HG02938 (cell line): Measurements from ENCODE around the gene OAF.

ENCODE experiments used
- ATAC-seq: cut with Tn5 transposase; IDR thresholded peaks from one replicate; pipeline ENCODE4 v1.9.1; 2021; ENCODE audit warnings: mild to moderate bottlenecking, moderate library complexity; ENCODE audit not compliant: unreplicated experiment

The OAF gene

DNA sequence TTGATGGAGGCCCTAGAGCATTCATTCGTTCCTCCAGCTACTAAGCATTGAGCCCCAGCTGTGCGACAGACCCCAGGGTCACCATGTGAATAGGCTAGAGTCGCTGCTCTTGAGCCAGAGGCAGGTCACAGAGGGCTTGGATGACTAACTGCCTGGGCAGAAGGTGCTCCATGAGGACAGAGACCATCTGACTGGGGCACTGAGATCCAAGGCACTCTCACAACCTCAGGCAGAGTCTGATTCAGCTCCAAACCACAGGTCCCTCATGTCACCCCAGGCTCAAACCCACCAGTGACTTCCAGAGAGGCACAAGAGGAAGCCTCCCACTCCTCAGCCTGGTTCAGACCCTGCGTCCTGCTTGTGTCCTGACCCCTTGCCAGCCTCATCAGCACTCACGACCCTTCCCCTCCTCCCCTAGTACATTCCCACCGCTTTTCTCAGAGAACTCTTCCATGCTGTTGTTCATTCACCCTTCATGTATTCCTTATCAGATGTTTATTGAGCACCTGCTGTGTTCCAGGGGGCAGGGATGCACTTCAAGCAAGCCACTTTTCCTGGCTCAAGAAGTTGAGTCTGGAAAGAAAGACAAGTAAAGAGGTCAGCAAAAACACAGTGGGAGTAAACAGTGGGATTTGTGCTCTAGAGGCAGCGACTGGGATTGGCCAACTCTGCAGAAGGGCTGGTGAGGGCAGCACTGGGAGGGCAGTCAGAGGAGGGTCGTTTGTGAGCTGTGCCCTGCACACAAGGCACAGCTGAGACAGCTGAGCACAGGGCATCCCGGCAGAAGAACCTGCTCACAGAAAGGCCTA, 9.3 kb downstream of the OAF start:
- ATAC-seq: no peak

DNA sequence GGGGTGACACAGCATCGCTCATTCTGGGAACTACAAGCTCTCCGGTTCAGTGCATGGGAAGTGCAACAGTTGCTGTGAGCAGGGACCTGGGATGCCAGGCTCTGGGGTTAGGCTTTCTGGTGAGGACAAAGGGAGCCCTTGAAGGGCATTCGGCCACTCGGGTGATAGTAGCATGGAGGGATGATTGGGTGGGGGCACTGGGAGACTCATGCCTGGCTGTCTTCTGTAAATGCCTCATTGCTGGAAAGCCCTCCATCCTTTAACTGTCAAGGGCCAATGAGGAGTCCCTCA, 9.9 kb downstream of the OAF start:
- no peak for ATAC-seq

DNA sequence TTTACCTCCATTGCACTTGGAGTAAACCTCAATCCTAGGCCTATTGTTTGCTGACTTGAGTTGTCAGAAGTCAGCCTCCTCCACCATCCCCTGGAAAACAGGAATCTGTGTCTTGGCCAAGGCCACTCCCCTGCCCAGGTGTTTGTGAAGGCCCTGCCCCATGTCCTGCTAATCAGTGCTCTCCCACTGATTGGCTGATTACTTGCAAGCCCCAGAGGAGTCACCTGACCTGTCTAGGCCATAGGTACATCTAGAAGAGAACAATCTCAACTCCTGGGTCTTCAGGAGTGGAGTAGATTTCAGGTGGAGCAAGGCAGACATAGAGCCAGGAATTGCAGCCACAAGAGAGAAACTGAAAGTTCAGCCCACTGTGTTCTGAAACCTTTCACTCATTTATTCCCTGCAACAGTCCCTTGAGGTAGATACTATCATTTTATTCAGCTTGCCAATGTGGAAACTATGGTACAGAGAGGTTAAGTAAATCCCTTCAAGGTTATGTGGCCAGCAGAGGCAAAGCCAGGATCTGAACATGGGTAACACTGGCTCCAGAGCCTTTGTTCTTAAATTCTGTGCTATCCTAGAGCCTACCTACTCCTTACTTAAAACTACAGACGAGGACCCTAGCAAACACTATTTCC, 10.4 kb downstream of the OAF start:
- ATAC-seq: no peak

DNA sequence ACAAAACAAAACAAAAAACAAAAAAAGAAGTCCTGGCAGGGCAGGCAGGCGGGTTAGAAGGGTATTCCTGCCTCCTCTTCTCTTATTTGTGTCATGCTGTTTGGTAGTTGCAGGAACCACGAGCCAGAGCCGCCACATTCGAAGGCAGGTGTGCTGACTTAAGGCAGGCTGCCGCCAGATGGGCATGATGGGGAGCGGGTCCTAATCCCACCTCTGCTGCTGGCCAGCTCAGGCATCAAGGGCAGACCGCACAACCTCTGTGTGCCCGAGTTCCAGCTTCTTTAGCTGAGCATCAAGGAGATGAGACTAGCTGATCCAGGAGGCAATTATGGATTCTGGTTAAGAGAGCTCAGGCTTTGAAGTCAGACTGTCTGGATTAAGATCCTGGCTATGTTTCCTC, 12.1 kb downstream of the OAF start:
- no peak for ATAC-seq

DNA sequence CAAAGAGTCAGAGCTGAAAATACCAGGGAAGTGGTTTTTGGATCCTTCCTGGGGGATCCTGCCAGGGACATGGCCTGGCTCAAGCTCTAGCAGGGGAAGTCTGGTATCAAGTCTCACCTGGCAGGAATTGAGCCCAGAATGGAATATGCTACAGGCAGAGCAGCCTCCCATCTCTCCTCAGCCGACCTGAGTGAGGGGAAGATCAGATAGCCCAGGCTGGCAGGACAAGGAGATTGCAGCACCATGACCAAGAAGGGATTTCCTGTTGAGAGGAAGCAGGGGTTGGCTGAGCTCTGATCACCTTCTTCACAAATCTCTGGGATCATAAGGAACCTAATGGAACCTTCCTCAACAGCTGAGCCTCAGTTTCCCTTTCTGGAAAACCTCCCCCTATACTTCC, 13.0 kb downstream of the OAF start:
- ATAC-seq: no peak

DNA sequence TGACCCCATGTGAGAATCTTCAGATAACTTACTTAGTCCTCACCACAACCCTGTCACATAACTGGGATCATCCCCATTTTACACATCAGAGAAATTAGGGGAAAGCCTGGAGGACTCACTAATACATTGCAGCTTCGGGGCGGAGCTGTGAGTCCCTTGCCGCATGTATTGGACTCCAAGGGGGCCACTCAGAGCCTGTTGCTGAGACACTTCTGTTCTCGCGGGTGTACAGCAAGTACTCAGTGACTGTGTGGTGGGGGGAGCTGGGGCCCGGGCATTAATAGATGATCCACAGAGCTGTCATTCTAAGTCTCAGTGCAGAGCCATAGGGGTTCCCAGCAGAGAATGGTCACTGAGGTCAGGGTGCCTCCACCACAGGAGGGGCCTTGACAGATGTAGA, 13.5 kb downstream of the OAF start:
- ATAC-seq: no peak

DNA sequence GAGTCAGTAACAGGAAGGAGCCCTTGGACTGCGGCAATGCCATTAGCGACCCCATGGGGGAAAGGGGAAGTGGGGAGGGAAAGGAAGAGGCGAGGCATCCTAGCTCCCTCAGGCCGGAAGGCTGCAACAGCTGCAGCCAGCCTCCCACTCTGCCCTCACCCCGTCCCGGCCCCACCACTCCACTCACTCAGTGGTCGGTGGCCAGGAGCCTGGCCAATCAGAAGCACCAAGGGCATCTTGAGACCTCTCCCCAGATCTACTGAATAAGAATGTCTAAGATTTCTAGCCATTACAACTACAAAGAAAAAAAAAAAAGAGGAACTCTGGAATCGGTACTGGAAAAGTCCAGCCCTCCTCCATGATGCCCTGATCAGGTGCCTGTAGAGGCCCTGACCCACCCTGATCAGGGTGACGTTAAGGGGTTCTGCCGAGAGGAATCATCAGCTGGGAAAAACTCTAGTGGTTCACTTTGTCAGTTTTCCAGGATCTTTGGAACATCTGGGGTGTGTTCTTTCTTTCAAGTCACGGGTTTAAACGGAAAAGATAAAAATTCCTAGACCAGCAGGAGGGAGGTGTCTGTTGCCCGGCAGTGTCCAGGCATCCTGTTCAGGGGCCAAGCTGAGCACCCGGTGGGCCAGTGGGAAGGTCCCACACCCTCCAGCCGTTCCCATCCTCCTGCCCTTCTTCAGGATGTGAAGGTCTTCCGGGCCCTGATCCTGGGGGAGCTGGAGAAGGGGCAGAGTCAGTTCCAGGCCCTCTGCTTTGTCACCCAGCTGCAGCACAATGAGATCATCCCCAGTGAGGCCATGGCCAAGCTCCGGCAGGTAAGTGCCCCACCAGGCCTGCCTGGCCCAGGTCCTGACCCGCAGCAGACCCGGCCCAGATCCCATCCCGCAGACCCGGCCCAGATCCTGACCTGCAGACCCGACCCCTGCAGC, 14.4 kb downstream of the OAF start:
- no peak for ATAC-seq

DNA sequence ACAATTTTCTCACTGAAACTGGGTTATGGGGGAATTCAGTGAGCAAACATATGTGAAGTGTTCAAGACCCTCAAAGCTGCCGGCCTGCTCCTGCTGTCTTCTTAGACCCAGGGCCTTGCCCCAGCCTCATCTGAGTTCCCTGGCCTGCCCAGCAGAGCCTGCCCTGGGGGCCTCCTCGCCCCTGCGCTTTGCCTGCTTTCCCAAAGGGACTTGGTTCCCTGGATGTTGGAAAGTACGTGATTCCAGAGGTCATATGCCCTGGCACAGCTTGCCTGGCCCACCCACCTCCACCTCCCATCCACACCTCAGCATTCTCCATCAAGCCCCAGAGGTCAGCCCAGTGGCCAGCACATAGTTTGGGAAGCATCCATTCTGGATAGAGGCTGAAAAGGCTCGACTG, 15.4 kb downstream of the OAF start:
- no peak for ATAC-seq

DNA sequence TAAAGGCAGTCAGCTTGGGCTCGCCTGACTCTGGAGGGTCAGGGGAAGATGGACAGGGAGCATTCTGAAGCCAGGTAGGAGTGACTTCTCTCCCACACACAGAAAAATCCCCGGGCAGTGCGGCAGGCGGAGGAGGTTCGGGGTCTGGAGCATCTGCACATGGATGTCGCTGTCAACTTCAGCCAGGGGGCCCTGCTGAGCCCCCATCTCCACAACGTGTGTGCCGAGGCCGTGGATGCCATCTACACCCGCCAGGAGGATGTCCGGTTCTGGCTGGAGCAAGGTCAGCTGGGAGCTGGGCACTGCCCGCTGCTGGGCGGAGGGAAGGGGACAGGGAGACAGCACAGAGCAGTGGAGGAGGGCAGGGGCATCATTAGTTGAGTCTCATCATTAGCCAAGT, 15.9 kb downstream of the OAF start:
- ATAC-seq: no peak

DNA sequence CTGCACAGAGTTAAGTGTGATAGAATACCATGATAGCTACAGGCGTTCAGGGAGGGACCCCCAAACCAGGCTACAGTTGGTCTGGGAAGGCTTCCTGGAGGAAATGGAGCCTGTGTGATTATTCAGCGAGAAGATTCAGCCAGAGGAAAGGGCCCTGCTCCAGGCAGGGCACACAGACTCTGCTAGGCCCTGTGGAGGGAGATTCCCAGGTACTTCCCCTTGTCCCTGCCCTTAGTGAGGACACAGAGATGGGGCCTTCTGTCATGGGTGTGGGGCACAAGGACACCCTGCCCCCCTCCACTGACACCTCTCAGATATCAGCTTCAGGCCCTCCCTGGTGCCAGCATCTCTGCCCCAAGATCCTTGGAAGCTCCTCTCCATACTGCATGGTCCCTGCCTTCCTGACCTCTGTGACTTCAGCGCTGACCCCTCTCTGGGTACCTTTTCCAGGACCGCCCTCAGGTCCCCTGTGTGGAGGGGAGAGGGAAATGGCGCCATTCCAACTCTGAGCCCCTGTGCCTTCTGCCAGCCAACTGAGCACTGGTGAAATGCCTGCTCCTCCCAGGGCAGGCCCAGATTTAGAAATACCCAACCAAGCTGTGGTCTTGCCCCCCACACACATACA, 16.5 kb downstream of the OAF start:
- ATAC-seq: no peak

DNA sequence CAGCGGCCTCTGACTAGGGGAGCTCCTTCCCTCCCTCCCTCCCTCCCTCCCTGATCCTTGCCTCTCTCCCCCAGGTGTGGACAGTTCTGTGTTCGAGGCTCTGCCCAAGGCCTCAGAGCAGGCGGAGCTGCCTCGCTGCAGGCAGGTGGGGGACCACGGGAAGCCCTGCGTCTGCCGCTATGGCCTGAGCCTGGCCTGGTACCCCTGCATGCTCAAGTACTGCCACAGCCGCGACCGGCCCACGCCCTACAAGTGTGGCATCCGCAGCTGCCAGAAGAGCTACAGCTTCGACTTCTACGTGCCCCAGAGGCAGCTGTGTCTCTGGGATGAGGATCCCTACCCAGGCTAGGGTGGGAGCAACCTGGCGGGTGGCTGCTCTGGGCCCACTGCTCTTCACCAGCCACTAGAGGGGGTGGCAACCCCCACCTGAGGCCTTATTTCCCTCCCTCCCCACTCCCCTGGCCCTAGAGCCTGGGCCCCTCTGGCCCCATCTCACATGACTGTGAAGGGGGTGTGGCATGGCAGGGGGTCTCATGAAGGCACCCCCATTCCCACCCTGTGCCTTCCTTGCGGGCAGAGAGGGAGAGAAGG, 18.1 kb downstream of the OAF start:
- ATAC-seq: no peak

DNA sequence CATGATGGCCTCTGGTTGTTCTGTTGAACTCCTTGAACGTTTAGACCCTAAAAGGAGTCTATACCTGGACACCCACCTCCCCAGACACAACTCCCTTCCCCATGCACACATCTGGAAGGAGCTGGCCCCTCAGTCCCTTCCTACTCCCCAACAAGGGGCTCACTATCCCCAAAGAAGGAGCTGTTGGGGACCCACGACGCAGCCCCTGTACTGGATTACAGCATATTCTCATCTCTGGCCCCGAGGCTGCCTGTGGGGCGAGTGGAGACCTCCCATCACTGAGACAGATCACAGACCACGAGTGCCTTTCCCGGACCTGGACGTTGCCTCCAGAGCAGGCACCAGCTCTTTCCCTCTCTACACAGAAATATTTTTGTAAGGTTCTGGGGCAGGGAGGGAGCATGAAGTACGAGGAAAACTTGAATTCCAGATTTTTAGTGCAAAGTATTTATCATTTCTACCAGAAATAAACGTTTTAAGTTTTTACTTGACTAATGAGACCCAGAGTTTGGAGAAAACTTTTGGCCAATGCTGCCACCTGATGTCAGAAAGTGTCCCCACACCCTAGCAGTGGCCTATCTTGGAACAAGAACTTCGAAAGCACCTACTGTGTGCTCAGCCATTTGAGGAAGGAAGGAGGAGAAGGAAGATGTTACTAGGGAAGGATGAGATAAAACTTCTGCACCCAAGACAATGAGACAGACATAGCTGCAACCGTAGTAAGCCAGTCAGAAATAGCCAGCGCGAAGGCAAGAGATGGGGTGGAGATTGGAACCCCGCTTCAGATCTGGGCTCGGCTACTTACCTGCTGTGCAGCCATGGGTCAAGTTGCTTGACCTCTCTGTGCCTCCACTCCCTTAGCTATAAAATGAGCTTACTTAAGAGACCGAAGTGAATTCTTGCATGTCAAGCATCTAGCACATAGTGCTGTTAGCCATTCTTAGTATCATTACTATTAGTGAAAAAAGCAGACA, 18.9 kb downstream of the OAF start:
- no peak for ATAC-seq

DNA sequence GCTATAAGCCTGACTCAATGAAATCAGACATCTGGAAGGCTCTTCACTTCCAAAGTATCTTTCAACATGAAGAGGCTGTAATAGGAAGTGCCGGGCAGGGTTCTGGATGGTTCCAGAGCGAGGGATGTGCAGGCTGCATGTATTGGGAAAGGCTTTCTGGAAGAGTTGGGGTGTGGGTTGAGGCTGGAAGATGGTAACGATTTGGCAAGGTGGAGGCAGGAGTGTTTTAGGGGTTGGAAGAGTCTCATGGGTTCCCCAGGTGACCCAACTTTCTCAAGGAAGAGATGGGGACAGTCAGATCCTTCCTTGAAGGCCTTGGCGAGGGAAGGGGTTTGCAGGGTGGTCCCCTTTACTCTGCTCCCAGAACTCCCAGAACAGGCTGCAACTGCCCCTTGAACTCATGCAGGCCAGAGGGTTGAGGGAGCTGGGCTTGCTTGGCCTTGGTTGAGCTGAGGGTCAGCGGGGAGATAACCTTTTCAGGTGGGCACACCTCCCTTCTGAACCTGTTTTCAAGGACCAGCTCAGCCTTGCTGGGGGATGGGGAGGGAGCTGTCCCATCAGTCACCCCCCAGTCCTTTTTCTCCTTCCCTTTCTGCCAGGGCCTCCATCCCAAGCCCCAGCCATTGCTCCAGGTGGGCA, 19.7 kb downstream of the OAF start:
- no peak for ATAC-seq

DNA sequence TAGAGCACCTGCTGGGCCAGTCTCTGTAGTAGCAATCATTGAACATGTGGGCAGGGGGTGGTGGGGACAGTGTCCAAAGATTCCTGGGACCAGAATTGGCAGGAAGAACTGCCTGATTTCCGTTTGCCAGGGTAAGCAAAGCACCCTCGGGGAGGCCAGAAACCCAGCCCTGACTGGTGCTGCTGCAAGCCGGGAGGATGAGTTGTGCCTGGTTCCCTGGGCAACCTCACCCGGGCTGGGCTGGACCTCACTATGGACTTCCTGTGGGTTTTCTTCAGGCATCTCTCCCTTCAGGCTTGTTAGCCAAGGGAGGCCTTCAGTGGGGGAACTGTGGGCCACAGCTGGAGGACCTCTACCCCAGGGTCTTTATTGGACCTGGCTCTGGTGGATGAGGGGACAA, 21.1 kb downstream of the OAF start:
- ATAC-seq: no peak

DNA sequence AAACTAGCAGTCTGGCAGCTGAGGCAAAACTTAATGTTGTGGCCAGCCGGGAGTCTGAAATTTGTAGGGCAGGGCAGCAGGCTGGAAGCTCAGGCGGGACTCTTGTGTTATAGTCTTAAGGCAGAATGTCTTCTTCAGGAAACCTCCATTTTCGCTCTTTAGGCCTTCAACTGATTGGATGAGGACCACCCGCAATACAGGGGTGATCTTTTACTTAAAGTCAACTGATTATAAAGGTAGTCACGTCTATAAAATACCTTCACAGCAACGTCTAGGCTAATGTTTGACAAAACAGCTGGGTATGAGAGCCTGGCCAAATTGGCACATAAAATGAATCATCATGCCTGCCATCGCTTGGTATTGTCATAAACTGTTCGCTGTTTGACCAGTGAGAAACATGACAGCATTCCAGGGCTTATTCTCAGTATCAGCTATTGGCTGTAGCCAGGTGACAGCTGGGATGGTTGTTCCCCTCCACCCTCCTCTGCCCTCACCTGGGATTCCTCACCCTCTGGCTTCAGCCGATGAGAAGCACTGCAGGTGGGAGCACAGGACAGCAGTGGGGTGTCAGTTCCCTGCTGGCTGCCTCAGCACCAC, 22.5 kb downstream of the OAF start:
- no peak for ATAC-seq

DNA sequence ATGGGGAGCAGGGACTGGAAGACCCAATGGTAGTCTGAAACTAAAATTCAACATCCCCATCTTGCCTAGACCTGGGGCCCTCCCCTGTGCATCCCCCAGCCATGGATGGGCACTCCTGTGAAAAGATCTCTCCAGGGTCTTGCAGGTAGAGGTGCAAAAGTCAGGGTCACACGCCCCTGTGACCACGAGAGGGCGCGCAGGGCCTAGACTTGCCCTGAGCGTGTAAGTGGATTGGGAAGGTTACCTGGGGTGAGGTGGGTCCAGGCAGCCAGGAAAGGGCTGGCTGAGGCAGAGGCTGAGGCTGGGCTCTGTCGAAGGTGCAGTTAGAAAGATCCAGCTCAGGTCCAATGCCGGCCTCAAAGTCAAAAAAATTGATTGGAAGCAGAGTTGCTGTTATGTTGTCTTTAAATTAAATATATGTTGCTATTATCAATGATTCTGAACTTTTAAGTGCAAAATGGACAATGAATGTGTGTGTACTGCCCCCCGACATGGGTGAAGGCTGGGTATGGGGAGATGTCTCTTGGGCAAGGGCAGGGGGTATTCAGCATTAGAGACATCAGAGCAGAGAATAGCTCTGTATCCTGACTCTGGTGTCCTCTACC, 24.3 kb downstream of the OAF start:
- no peak for ATAC-seq

DNA sequence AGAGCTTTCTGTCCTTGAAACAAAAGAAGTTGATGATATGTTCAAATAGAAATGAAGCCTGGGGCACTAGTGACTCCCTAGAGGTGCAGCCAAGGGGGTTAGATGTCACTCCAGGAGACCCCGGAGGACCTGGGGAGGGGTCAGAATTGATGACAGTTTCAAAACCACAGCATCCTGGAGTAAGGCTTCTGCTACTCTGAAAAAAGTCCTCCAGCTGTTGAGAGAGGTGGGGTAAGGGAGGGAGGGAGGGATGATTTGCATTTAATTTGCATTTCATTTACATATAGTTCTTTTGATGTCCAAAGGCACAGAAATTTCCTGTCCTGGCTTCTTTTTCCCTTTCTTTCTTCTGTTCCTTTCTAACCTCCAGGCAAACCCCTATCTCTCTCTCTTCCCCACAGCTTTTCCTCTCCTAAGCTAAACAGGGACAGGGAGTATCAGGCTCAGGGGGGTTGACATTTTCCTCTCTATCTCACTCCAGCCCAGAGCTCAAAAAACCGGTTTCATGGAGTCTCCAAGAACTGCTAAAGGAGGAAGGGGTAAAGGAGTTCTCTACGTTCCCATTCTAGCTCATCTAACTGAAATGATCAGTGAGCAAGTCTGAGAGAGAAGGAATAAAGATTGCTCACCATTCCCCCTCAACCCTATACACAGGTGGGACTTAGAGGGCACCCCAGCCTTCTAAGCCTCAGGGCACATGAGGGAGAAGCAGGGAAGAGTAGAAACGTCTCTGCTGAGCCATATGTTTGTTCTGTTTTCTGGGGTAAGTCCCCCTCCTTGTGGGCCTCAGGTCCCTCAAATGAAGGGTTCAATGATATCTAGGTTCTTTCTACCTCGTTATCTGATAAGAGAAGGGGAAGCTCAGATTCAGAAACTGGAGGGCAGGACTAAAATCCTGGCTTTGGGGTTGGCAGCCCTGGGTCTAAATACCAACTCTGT, 25.6 kb downstream of the OAF start:
- ATAC-seq: no peak
